Heart left ventricle (tissue), 16 donors: ENCODE data around the gene TRHDE. TPM values are rescaled to one million over a fixed set of nuclear protein-coding genes. Genes with fewer than 3 reads are reported as not detected.

Source experiments
- ATAC-seq, 4 donors: fragments of 200-7000 bp; cut with Tn5 transposase; one replicate each; pipeline ENCODE4 v1.9.1; 2020 to 2022; ENCODE audit warnings: moderate library complexity in 4 of 4, mild to moderate bottlenecking in 3 of 4, moderate number of reproducible peaks in 1 of 4
- DNase-seq, 5 donors: peaks; one replicate each; pipeline ENCODE4 v3.0.0-alpha.2; 2020
- H3K27ac ChIP-seq, 12 donors: fragments of 200-600 bp; sonication (generic) in 4 of 12; one replicate each; pipeline versions ENCODE4 v1.5.0 to v1.8.0; 2016 to 2022; ENCODE audit warnings: mild to moderate bottlenecking in 2 of 12
- H3K27me3 ChIP-seq, 9 donors: fragments of 200-600 bp; sonication (generic) in 2 of 9; one replicate each; pipeline versions ENCODE4 v1.5.1 to v1.8.0; 2016 to 2022; ENCODE audit warnings: mild to moderate bottlenecking in 3 of 9
- H3K36me3 ChIP-seq, 9 donors: fragments of 200-600 bp; sonication (generic) in 2 of 9; one replicate each; pipeline versions ENCODE4 v1.5.0 to v1.8.0; 2018 to 2022; ENCODE audit warnings: mild to moderate bottlenecking in 2 of 9
- H3K4me1 ChIP-seq, 12 donors: fragments of 200-600 bp; sonication (generic) in 4 of 12; one replicate each; pipeline versions ENCODE4 v1.5.0 to v1.8.0; 2016 to 2022; ENCODE audit warnings: mild to moderate bottlenecking in 3 of 12
- H3K4me3 ChIP-seq, 12 donors: fragments of 200-600 bp; sonication (generic) in 4 of 12; one replicate each; pipeline versions ENCODE4 v1.5.0 to v1.8.0; 2017 to 2022; ENCODE audit warnings: mild to moderate bottlenecking in 9 of 12, moderate library complexity in 4 of 12
- H3K9me3 ChIP-seq, 12 donors: fragments of 200-600 bp; sonication (generic) in 4 of 12; one replicate each; pipeline versions ENCODE4 v1.5.0 to v1.8.0; 2016 to 2022; ENCODE audit warnings: mild to moderate bottlenecking in 1 of 12
- CTCF ChIP-seq, 12 donors: fragments of 200-600 bp; sonication (generic) in 4 of 12; IDR thresholded peaks; one replicate each; pipeline versions ENCODE4 v1.5.0 to v1.8.0; 2018 to 2022; ENCODE audit warnings: antibody characterized with exemption in 12 of 12, mild to moderate bottlenecking in 5 of 12
- POLR2A ChIP-seq, 2 donors: fragments of 450-650 bp; IDR thresholded peaks; one replicate each; pipeline ENCODE4 v1.6.1; 2017; ENCODE audit warnings: antibody characterized with exemption in 2 of 2, mild to moderate bottlenecking in 2 of 2, moderate library complexity in 2 of 2
- WGBS, 4 donors: extraction: QIAGEN DNeasy Blood & Tissue Kit in 2 of 4; methylation state at CpG; one replicate each; pipeline versions ENCODE4 v1.1.5 to v1.1.7; 2013 to 2018; 5-methylcytosine and 5-hydroxymethylcytosine counted together
- intact Hi-C, 10 donors: fragments of 100-400 bp; cut with DNase I; formaldehyde crosslinking; loops; one replicate each; pipeline versions ENCODE4 v1.11.1 to v1.14.2; 2022
- polyA plus RNA-seq, 2 donors: library from polyadenylated mRNA; stranded (reverse); fragments of 200-250 nt; gene quantifications; one replicate each; pipeline ENCODE4 v1.2.3, GENCODE V29; 2013
- total RNA-seq, 9 donors: library from RNA; depleted of rRNA in 2 of 9; stranded (reverse); fragments of >200 nt in 2 of 9; fragmentation: NEBNext Ultra II Directional in 3 of 9; extraction: Animal tissue kit (Norgen Biotek cat#: 25700) in 3 of 9; gene quantifications; one replicate each; pipeline versions ENCODE4 v1.1.0 to v1.2.4, GENCODE V29; 2016 to 2023
- donor health status: ischemic (EF 13 %, LVEDD 7.1; RV severe dilation, severe dysfunction).
- donor health status: healthy with polysubstance abuse.
- donor health status: DM: no; HTN: yes; CAD: no.
- donor health status: DM: no; HTN: no; CAD: no.
- donor health status: ischemic (EF 25% LVEDD 6.9; RV normal size, moderate dysfunction).
- donor health status: ischemic (EF 25% LVEDD 5.7; RV mildly dilated, moderate dysfunction).
- donor health status: healthy.
- donor health status: DM: yes; HTN: yes; CAD: no.
- donor health status: ischemic (EF 35%, LVEDD 5.7; RV mildly dilated, moderate dysfunction).
- donor health status: nonischemic (EF 11% LVEDD 7.7; RV severe dilation, severe dysfunction).
- donor health status: DM: yes; HTN: yes; CAD: no.
- donor health status: PGD.
- donor health status: ischemic (EF 29% LVEDD 5.4; RV normal size, mild dysfunction).
- donor health status: nonischemic (EF 23%, LVEDD 6.1; RV moderate dilation, normal function).

TRHDE gene
- total and polyA plus RNA-seq, 11 donors, result 0.01 to 3.1 (median 0.28) TPM; not detected in 1

DNA sequence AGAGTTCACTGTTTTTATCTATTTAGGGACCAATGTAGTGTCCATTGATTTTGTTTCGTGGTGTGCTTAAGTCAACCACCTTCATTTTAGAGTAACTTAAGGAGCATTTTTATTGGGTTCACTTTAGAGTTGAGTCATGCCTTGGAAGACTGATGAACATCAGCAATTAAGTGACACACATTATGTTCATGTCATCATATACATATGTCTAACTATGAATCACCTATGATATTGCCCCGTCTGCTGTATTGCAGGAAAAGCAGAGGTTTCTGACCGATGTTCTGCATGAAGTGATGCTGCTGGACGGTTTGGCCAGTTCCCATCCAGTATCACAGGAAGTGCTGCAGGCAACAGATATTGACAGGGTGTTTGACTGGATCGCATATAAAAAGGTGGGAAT is 227.1 kb downstream of the TRHDE start:
- intact Hi-C loops, result no loop called here
- WGBS, 4 donors, result 57 to 70% (median 63%) methylated on average over 5 of the region's 5 CpGs
- no peaks in the 10 kb centered on the region for H3K4me1 ChIP-seq
- no peak for DNase-seq
- no peak overlapping the region for H3K4me3 ChIP-seq
- H3K27me3 ChIP-seq, result no peaks in the 10 kb centered on the region
- no peaks in the 10 kb centered on the region for H3K9me3 ChIP-seq
- H3K36me3 ChIP-seq, result no peaks in the 10 kb centered on the region
- no peak overlapping the region for H3K27ac ChIP-seq
- no peak for TF ChIP-seq CTCF (IDR thresholded peaks at IDR 0.05)
- TF ChIP-seq POLR2A (IDR thresholded peaks at IDR 0.05), result no peak
- ATAC-seq, result no peak

- TF ChIP-seq POLR2A (IDR thresholded peaks at IDR 0.05), result no peak
- no peak for TF ChIP-seq CTCF (IDR thresholded peaks at IDR 0.05)
- Histone ChIP-seq H3K36me3 (no peaks in the 10 kb centered on the region), H3K27ac (no peak overlapping the region), H3K4me1 (no peaks in the 10 kb centered on the region), H3K9me3 (no peaks in the 10 kb centered on the region), H3K27me3 (no peaks in the 10 kb centered on the region), H3K4me3 (no peak overlapping the region)
- ATAC-seq, result no peak
- no peak for DNase-seq
- intact Hi-C loops, result no loop called here
- WGBS, 4 donors, result 81 to 91% (median 86%) methylated on average over 3 of the region's 3 CpGs
Measured at GRCh38 chr12:72502546-72502945, 230.4 kb downstream of the TRHDE start.

DNA sequence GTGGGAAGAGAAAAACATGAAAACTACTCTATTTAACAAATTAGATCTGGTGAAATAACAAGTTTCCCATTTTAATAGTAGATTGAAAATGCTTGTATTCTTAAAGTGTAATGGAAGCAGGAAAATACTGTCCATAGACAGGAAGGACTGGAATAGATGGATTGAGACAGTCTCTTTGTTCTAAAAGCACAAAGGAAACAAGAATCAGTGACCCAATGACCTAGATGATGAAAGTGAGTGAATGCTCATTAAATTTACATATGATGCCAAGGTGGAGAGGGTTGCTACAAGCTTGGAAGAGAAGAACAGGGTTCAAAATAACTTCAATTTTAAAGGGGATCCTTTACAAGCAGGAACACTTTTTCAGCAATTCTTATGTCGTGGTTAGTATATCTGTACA is 233.1 kb downstream of the TRHDE start:
- no peak for TF ChIP-seq POLR2A (IDR thresholded peaks at IDR 0.05)
- TF ChIP-seq CTCF (IDR thresholded peaks at IDR 0.05), result no peak
- DNase-seq (no peak), ATAC-seq (no peak)
- no peak overlapping the region for H3K4me3 ChIP-seq
- no peaks in the 10 kb centered on the region for H3K4me1 ChIP-seq
- no peaks in the 10 kb centered on the region for H3K27me3 ChIP-seq
- H3K36me3 ChIP-seq, result no peaks in the 10 kb centered on the region
- 79 to 84% (median 80%) methylated on average over 1 of the region's 1 CpG for WGBS, 4 donors
- peaks cover 0 to 3% (median 0%) of the 10 kb centered on the region in 12 donors for H3K9me3 ChIP-seq
- intact Hi-C loops, result no loop called here
- no peak overlapping the region for H3K27ac ChIP-seq

DNA sequence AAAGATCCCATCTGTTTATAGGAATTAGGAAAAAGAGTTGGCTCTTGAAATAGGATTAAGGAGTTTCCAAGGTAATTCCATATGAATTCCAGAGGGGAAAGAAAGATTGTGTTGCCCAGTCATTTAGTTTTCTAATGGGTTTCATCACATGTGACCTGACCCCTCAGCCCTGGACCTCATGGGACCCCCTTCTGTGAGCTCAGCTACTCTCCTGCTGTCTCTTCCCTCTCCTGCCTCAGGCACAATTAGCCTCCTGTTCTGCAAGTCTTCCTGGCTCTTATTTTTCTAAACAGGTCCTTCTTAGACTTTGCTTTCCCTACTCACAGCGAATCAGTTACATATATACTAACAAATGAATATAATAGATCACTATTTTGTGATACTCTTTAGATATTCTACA is 237.7 kb downstream of the TRHDE start:
- TF ChIP-seq POLR2A (IDR thresholded peaks at IDR 0.05), result no peak
- no peak for TF ChIP-seq CTCF (IDR thresholded peaks at IDR 0.05)
- Histone ChIP-seq H3K27me3 (no peaks in the 10 kb centered on the region), H3K36me3 (no peaks in the 10 kb centered on the region), H3K9me3 (peaks cover 0 to 3% (median 0%) of the 10 kb centered on the region in 12 donors), H3K4me3 (no peak overlapping the region), H3K4me1 (no peaks in the 10 kb centered on the region), H3K27ac (no peak overlapping the region)
- no peak for DNase-seq
- no peak for ATAC-seq
- WGBS, 4 donors, result 76 to 91% (median 81%) methylated on average over 1 of the region's 1 CpG
- intact Hi-C loops, result no loop called here
